ENCODE data around the gene POLN.
"Not testable (repeated sequence)": the region's sequence is repeated elsewhere in the genome, so short reads cannot be mapped to it uniquely, and the experiment has no call there.

Gene POLN

GRCh38 chr4:2275044-2275397 lies 33.1 kb upstream of the POLN start:
- not testable (repeated sequence) for DNase-seq (ENCODE audit: low read depth)

GRCh38 chr4:2274320-2275043 lies 32.6 kb upstream of the POLN start:
- DNase-seq (ENCODE audit: low read depth) = no peak

- DNase-seq (ENCODE audit: low read depth) = no peak
Measured at GRCh38 chr4:2273657-2274319, 31.9 kb upstream of the POLN start.

- DNase-seq (ENCODE audit: low read depth) = no peak
Measured at GRCh38 chr4:2273221-2273620, 31.3 kb upstream of the POLN start.

GRCh38 chr4:2272828-2273120 lies 30.9 kb upstream of the POLN start:
- DNase-seq (ENCODE audit: low read depth) = no peak

GRCh38 chr4:2272026-2272827 lies 30.3 kb upstream of the POLN start:
- DNase-seq (ENCODE audit: low read depth) = no peak

- DNase-seq (ENCODE audit: low read depth) = no peak
Measured at GRCh38 chr4:2271279-2272025, 29.5 kb upstream of the POLN start.

GRCh38 chr4:2270341-2271165 lies 28.6 kb upstream of the POLN start:
- DNase-seq (ENCODE audit: low read depth) = no peak

- no peak for DNase-seq (ENCODE audit: low read depth)
Measured at GRCh38 chr4:2269618-2270163, 27.8 kb upstream of the POLN start.

GRCh38 chr4:2269206-2269531 lies 27.2 kb upstream of the POLN start:
- no peak for DNase-seq (ENCODE audit: low read depth)

- no peak for DNase-seq (ENCODE audit: low read depth)
Measured at GRCh38 chr4:2268357-2269205, 26.7 kb upstream of the POLN start.

- DNase-seq (ENCODE audit: low read depth) = no peak
Measured at GRCh38 chr4:2267841-2268240, 25.9 kb upstream of the POLN start.

- no peak for DNase-seq (ENCODE audit: low read depth)
Measured at GRCh38 chr4:2267320-2267811, 25.4 kb upstream of the POLN start.

- no peak for DNase-seq (ENCODE audit: low read depth)
Measured at GRCh38 chr4:2266821-2267220, 24.9 kb upstream of the POLN start.

GRCh38 chr4:2266181-2266580 lies 24.3 kb upstream of the POLN start:
- no peak for DNase-seq (ENCODE audit: low read depth)

- DNase-seq (ENCODE audit: low read depth) = no peak
Measured at GRCh38 chr4:2265113-2266110, 23.5 kb upstream of the POLN start.

- DNase-seq (ENCODE audit: low read depth) = no peak
Measured at GRCh38 chr4:2264481-2265041, 22.6 kb upstream of the POLN start.

- no peak for DNase-seq (ENCODE audit: low read depth)
Measured at GRCh38 chr4:2263926-2264321, 22.0 kb upstream of the POLN start.

- DNase-seq (ENCODE audit: low read depth) = no peak
Measured at GRCh38 chr4:2262944-2263250, 21.0 kb upstream of the POLN start.

Data from stimulated activated CD8-positive, alpha-beta memory T cell treated with anti-CD3 and anti-CD28 coated beads, Interleukin-4, amount 100 ng/mL, for 24 hours (primary cell).